ENCODE measurements around the gene LHPP.

GRCh38 chr10:124607693-124608092, 146.1 kb downstream of the LHPP start:
- TF ChIP-seq CTCF (IDR thresholded peaks at IDR 0.05; ENCODE audit: low read length) (no peak), EZH2 (IDR thresholded peaks at IDR 0.05; ENCODE audit: borderline replicate concordance, low read length) (no peak)
